ENCODE measurements around the gene LIN28B.

Gene LIN28B
- total RNA-seq = 0 to 3.2 (median 0.06) reads per million in 9 experiments

GRCh38 chr6:104956731-104957294 lies at the start of gene LIN28B:
LIN28B (plus strand) TSS chr6:104957107; CDS start chr6:104957251, 144 bp downstream.
- H3K27me3 Mint-ChIP-seq = peaks cover 74 to 76% of the 10 kb centered on the region in 2 donors
- ATAC-seq (replicated peaks) (no peak), DNase-seq (no peak)
- H3K4me1 Mint-ChIP-seq (ENCODE audit: low read depth in 2 of 2) = peaks cover 1 to 6% of the 10 kb centered on the region in 2 donors
- peaks cover 7% of the 10 kb centered on the region for H3K36me3 Mint-ChIP-seq (ENCODE audit: insufficient read depth)
- H3K4me3 Mint-ChIP-seq = peak within 1 kb of the TSS in 1 of 2 donors; percentile 5
- H3K27ac Mint-ChIP-seq = no peak within 1 kb of the TSS
- H3K9me3 Mint-ChIP-seq = peaks cover 4 to 7% of the 10 kb centered on the region in 2 donors

- Mint-ChIP-seq H3K27me3 (peaks cover 48 to 54% of the 10 kb centered on the region in 2 donors), H3K4me3 (no peak overlapping the region), H3K4me1 (ENCODE audit: low read depth in 2 of 2) (no peaks in the 10 kb centered on the region), H3K9me3 (peaks cover 2 to 6% of the 10 kb centered on the region in 2 donors), H3K27ac (no peak overlapping the region), H3K36me3 (ENCODE audit: insufficient read depth) (no peaks in the 10 kb centered on the region)
- no peak for DNase-seq
- ATAC-seq (replicated peaks) = no peak
Observed at GRCh38 chr6:104908031-104908887, 48.6 kb upstream of the LIN28B start.

GRCh38 chr6:104908888-104909525 lies 47.9 kb upstream of the LIN28B start:
- no peaks in the 10 kb centered on the region for H3K4me1 Mint-ChIP-seq (ENCODE audit: low read depth in 2 of 2)
- H3K27me3 Mint-ChIP-seq = peaks cover 47 to 49% of the 10 kb centered on the region in 2 donors
- no peak overlapping the region for H3K4me3 Mint-ChIP-seq
- H3K36me3 Mint-ChIP-seq (ENCODE audit: insufficient read depth) = peaks cover under 1% of the 10 kb centered on the region
- no peak for DNase-seq
- ATAC-seq (replicated peaks) = no peak
- H3K9me3 Mint-ChIP-seq = peaks cover 2 to 6% of the 10 kb centered on the region in 2 donors
- no peak overlapping the region for H3K27ac Mint-ChIP-seq

- no peak overlapping the region for H3K4me3 Mint-ChIP-seq
- no peak overlapping the region for H3K27ac Mint-ChIP-seq
- no peaks in the 10 kb centered on the region for H3K4me1 Mint-ChIP-seq (ENCODE audit: low read depth in 2 of 2)
- H3K27me3 Mint-ChIP-seq = peaks cover 22 to 35% of the 10 kb centered on the region in 2 donors
- no peaks in the 10 kb centered on the region for H3K36me3 Mint-ChIP-seq (ENCODE audit: insufficient read depth)
- ATAC-seq (replicated peaks) = no peak
- DNase-seq = no peak
- no peaks in the 10 kb centered on the region for H3K9me3 Mint-ChIP-seq
Observed at GRCh38 chr6:104921896-104922295, 35.0 kb upstream of the LIN28B start.

GRCh38 chr6:104928141-104928540 lies 28.8 kb upstream of the LIN28B start:
- Mint-ChIP-seq H3K4me1 (ENCODE audit: low read depth in 2 of 2) (no peaks in the 10 kb centered on the region), H3K4me3 (no peak overlapping the region), H3K9me3 (no peaks in the 10 kb centered on the region), H3K27me3 (peaks cover 14 to 34% of the 10 kb centered on the region in 2 donors), H3K27ac (no peak overlapping the region), H3K36me3 (ENCODE audit: insufficient read depth) (no peaks in the 10 kb centered on the region)
- ATAC-seq (replicated peaks) = no peak
- DNase-seq = no peak

- Mint-ChIP-seq H3K9me3 (no peaks in the 10 kb centered on the region), H3K4me1 (ENCODE audit: low read depth in 2 of 2) (no peaks in the 10 kb centered on the region), H3K27ac (no peak overlapping the region), H3K36me3 (ENCODE audit: insufficient read depth) (no peaks in the 10 kb centered on the region), H3K4me3 (no peak overlapping the region), H3K27me3 (peaks cover 10 to 34% of the 10 kb centered on the region in 2 donors)
- no peak for ATAC-seq (replicated peaks)
- no peak for DNase-seq
Observed at GRCh38 chr6:104929353-104929752, 27.6 kb upstream of the LIN28B start.

- H3K27ac Mint-ChIP-seq = no peak overlapping the region
- H3K4me3 Mint-ChIP-seq = no peak overlapping the region
- no peaks in the 10 kb centered on the region for H3K36me3 Mint-ChIP-seq (ENCODE audit: insufficient read depth)
- H3K27me3 Mint-ChIP-seq = peaks cover 19 to 36% of the 10 kb centered on the region in 2 donors
- DNase-seq (no peak), ATAC-seq (replicated peaks) (no peak)
- no peaks in the 10 kb centered on the region for H3K4me1 Mint-ChIP-seq (ENCODE audit: low read depth in 2 of 2)
- H3K9me3 Mint-ChIP-seq = no peaks in the 10 kb centered on the region
Observed at GRCh38 chr6:104930939-104931338, 26.0 kb upstream of the LIN28B start.

- DNase-seq (no peak), ATAC-seq (replicated peaks) (no peak)
- H3K27ac Mint-ChIP-seq = no peak overlapping the region
- peaks cover 6% of the 10 kb centered on the region for H3K36me3 Mint-ChIP-seq (ENCODE audit: insufficient read depth)
- H3K9me3 Mint-ChIP-seq = no peaks in the 10 kb centered on the region
- H3K4me3 Mint-ChIP-seq = no peak overlapping the region
- H3K4me1 Mint-ChIP-seq (ENCODE audit: low read depth in 2 of 2) = peaks cover 0 to 2% of the 10 kb centered on the region in 2 donors
- peaks cover 19 to 25% of the 10 kb centered on the region in 2 donors for H3K27me3 Mint-ChIP-seq
Observed at GRCh38 chr6:104936766-104937535, 20.0 kb upstream of the LIN28B start.

GRCh38 chr6:104940238-104940892 lies 16.5 kb upstream of the LIN28B start:
- no peaks in the 10 kb centered on the region for H3K9me3 Mint-ChIP-seq
- no peak for ATAC-seq (replicated peaks)
- no peak overlapping the region for H3K27ac Mint-ChIP-seq
- peaks cover 0 to 2% of the 10 kb centered on the region in 2 donors for H3K4me1 Mint-ChIP-seq (ENCODE audit: low read depth in 2 of 2)
- peaks cover 20 to 25% of the 10 kb centered on the region in 2 donors for H3K27me3 Mint-ChIP-seq
- H3K4me3 Mint-ChIP-seq = no peak overlapping the region
- DNase-seq = no peak
- peaks cover 6% of the 10 kb centered on the region for H3K36me3 Mint-ChIP-seq (ENCODE audit: insufficient read depth)

- Mint-ChIP-seq H3K4me1 (ENCODE audit: low read depth in 2 of 2) (peaks cover 0 to 2% of the 10 kb centered on the region in 2 donors), H3K27me3 (peaks cover 17 to 21% of the 10 kb centered on the region in 2 donors), H3K27ac (no peak overlapping the region), H3K4me3 (peak overlapping the region; percentile 48 to 68), H3K36me3 (ENCODE audit: insufficient read depth) (peaks cover 6% of the 10 kb centered on the region), H3K9me3 (no peaks in the 10 kb centered on the region)
- ATAC-seq (replicated peaks) (peak; percentile 71), DNase-seq (peak in 1 of 3 experiments; percentile 13)
Observed at GRCh38 chr6:104940893-104941728, 15.8 kb upstream of the LIN28B start.

GRCh38 chr6:104941729-104942091 lies 15.2 kb upstream of the LIN28B start:
- Mint-ChIP-seq H3K4me1 (ENCODE audit: low read depth in 2 of 2) (peaks cover 0 to 2% of the 10 kb centered on the region in 2 donors), H3K36me3 (ENCODE audit: insufficient read depth) (peaks cover 6% of the 10 kb centered on the region), H3K9me3 (no peaks in the 10 kb centered on the region), H3K27ac (no peak overlapping the region), H3K4me3 (peak overlapping the region; percentile 48 to 68), H3K27me3 (peaks cover 11 to 15% of the 10 kb centered on the region in 2 donors)
- no peak for DNase-seq
- no peak for ATAC-seq (replicated peaks)

GRCh38 chr6:104943781-104944180 lies 13.1 kb upstream of the LIN28B start:
- Mint-ChIP-seq H3K4me1 (ENCODE audit: low read depth in 2 of 2) (peaks cover 0 to 2% of the 10 kb centered on the region in 2 donors), H3K9me3 (no peaks in the 10 kb centered on the region), H3K27ac (no peak overlapping the region), H3K4me3 (no peak overlapping the region), H3K27me3 (peaks cover 8 to 18% of the 10 kb centered on the region in 2 donors), H3K36me3 (ENCODE audit: insufficient read depth) (peaks cover 6% of the 10 kb centered on the region)
- no peak for ATAC-seq (replicated peaks)
- DNase-seq = no peak
